PC-3 (cell line): Measurements from ENCODE around the gene FUT7.

ENCODE experiments used
- CTCF ChIP-seq: fragments of 300-600 bp; sonication (generic); conservative IDR thresholded peaks from 2 replicates; pipeline ENCODE4 v1.5.1; 2017; ENCODE audit warnings: antibody characterized with exemption, low read depth, mild to moderate bottlenecking, low read length
- EZH2 ChIP-seq: fragments of 300-600 bp; sonication (generic); IDR thresholded peaks from one replicate; pipeline ENCODE4 v1.6.1; 2017; ENCODE audit warnings: antibody characterized with exemption, mild to moderate bottlenecking, low read length; ENCODE audit not compliant: unreplicated experiment
- EZH2phosphoT487 ChIP-seq: fragments of 300-600 bp; sonication (generic); IDR thresholded peaks from 2 replicates; pipeline ENCODE4 v1.6.1; 2018; ENCODE audit warnings: mild to moderate bottlenecking, antibody characterized with exemption, low read length, borderline replicate concordance

DNA sequence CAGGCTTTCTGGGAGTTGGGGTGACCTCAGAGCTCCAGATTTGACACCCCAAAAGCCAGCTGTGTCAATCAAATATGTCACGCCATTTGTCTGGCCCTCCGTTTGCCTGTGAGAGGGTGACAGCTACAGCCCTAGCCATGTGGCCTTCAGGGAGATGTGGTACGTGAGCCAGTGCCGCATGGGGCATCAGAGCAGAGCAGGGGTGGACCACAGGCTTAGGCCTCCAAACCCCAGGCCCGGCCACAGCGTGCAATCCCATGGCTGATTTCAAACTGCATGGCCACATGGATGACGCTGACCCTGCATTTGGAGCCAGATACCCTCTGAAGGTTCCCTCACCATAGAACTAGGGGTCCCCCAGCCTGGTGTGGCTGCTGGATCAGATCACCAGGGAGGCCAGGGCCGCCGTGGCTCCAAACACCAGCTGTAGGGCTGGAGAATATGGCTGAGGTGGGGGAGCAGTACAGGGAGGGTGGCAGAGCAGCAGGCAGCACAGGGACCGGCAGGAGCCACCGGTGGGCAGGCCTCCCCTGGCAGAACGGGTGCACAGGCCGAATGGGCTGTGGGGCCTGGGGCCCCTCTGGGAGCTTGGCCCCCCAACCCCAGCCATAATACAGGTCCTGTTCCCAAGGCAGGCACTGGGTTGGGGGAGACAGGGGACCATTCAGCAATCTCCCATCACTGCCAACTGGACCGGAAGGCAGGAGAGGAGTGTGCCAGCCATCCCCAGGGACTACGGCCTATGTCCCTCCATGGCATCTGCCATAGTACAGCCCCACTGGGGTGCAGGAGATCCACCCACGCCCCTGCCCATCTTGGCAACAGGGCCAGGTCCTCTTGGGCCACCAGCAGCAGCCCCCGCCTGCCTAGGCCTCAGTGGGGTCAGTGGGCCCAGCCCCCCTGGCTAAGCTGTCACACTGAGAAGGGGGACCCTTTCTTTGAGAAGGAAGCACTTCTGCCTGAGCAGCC is 36.9 kb upstream of the FUT7 start:
- TF ChIP-seq EZH2 = no peak
- TF ChIP-seq CTCF = no peak
- no peak for TF ChIP-seq EZH2phosphoT487
